Nephron (organoid): ENCODE data around the gene FKBP2.

ENCODE experiments used
- H3K27ac Mint-ChIP-seq, 3 experiments: 2 replicates each; pipeline ENCODE4 v1.8.0; 2020; ENCODE audit warnings: mixed read lengths in 3 of 3, mild to moderate bottlenecking in 2 of 3, moderate library complexity in 1 of 3
- H3K27me3 Mint-ChIP-seq: 2 replicates; pipeline ENCODE4 v1.8.0; 2021; ENCODE audit warnings: low read depth, mild to moderate bottlenecking, moderate library complexity, mixed read lengths
- H3K36me3 Mint-ChIP-seq: 2 replicates; pipeline ENCODE4 v1.8.0; 2020; ENCODE audit warnings: low read depth, mixed read lengths
- H3K4me1 Mint-ChIP-seq: 2 replicates; pipeline ENCODE4 v1.8.0; 2020; ENCODE audit warnings: mixed read lengths
- H3K4me3 Mint-ChIP-seq, 3 experiments: 2 replicates each; pipeline ENCODE4 v1.8.0; 2020; ENCODE audit warnings: mild to moderate bottlenecking in 3 of 3, mixed read lengths in 3 of 3, moderate library complexity in 2 of 3
- H3K9me3 Mint-ChIP-seq: 2 replicates; pipeline ENCODE4 v1.8.0; 2020; ENCODE audit warnings: mixed read lengths
- CTCF ChIP-seq, 3 experiments: fragments of 200-600 bp; sonication (generic); IDR thresholded peaks; one replicate each; pipeline ENCODE4 v1.5.0; 2021; ENCODE audit warnings: antibody characterized with exemption in 3 of 3; ENCODE audit not compliant: unreplicated experiment in 3 of 3

FKBP2 gene

GRCh38 chr11:64225608-64226506, 15.0 kb upstream of the FKBP2 start, which contains the start of the genes NUDT22 and TRPT1:
Gene NUDT22, plus strand, starts transcription at chr11:64226274. Its CDS starts 379 bp downstream, at chr11:64226653.
Gene TRPT1, minus strand, starts transcription at chr11:64226186. Its CDS starts 326 bp downstream, at chr11:64225860.
- Mint-ChIP-seq H3K4me3 (peak within 1 kb of the TSS; percentile 87 to 91 (median 90)), H3K36me3 (no peaks in the 10 kb centered on the region), H3K27me3 (peaks cover under 1% of the 10 kb centered on the region), H3K9me3 (no peaks in the 10 kb centered on the region), H3K27ac (peak within 1 kb of the TSS; percentile 40 to 85 (median 84)), H3K4me1 (peaks cover 28% of the 10 kb centered on the region)
- TF ChIP-seq CTCF (IDR thresholded peaks at IDR 0.05; ENCODE audit: unreplicated experiment in 3 of 3): peak in 1 of 3 experiments; percentile 3

GRCh38 chr11:64226507-64227051, 14.3 kb upstream of the FKBP2 start:
- Mint-ChIP-seq H3K4me3 (peak overlapping the region; percentile 87 to 91 (median 90)), H3K4me1 (peaks cover 32% of the 10 kb centered on the region), H3K27ac (peak overlapping the region in 1 of 3 experiments; percentile 40), H3K27me3 (peaks cover 4% of the 10 kb centered on the region), H3K9me3 (no peaks in the 10 kb centered on the region), H3K36me3 (no peaks in the 10 kb centered on the region)
- TF ChIP-seq CTCF (IDR thresholded peaks at IDR 0.05; ENCODE audit: unreplicated experiment in 3 of 3): no peak

GRCh38 chr11:64227405-64227956, 13.4 kb upstream of the FKBP2 start:
- peak overlapping the region; percentile 87 to 91 (median 90) for H3K4me3 Mint-ChIP-seq
- peaks cover 32% of the 10 kb centered on the region for H3K4me1 Mint-ChIP-seq
- peak overlapping the region; percentile 40 to 60 (median 59) for H3K27ac Mint-ChIP-seq
- H3K27me3 Mint-ChIP-seq: peaks cover 4% of the 10 kb centered on the region
- H3K9me3 Mint-ChIP-seq: no peaks in the 10 kb centered on the region
- H3K36me3 Mint-ChIP-seq: no peaks in the 10 kb centered on the region
- TF ChIP-seq CTCF (IDR thresholded peaks at IDR 0.05; ENCODE audit: unreplicated experiment in 3 of 3): no peak

- Mint-ChIP-seq H3K9me3 (no peaks in the 10 kb centered on the region), H3K27me3 (peaks cover 4% of the 10 kb centered on the region), H3K4me3 (peak overlapping the region; percentile 84 to 92 (median 89)), H3K4me1 (peaks cover 36% of the 10 kb centered on the region), H3K27ac (peak overlapping the region; percentile 51 to 89 (median 62)), H3K36me3 (no peaks in the 10 kb centered on the region)
- TF ChIP-seq CTCF (IDR thresholded peaks at IDR 0.05; ENCODE audit: unreplicated experiment in 3 of 3): no peak
Observed at GRCh38 chr11:64229090-64229743, 11.7 kb upstream of the FKBP2 start.

- no peaks in the 10 kb centered on the region for H3K36me3 Mint-ChIP-seq
- peak overlapping the region; percentile 84 to 92 (median 89) for H3K4me3 Mint-ChIP-seq
- H3K27ac Mint-ChIP-seq: peak overlapping the region; percentile 62 to 92 (median 89)
- H3K27me3 Mint-ChIP-seq: peaks cover 4% of the 10 kb centered on the region
- peaks cover 36% of the 10 kb centered on the region for H3K4me1 Mint-ChIP-seq
- no peak for TF ChIP-seq CTCF (IDR thresholded peaks at IDR 0.05; ENCODE audit: unreplicated experiment in 3 of 3)
- H3K9me3 Mint-ChIP-seq: no peaks in the 10 kb centered on the region
Observed at GRCh38 chr11:64229744-64230170, 11.1 kb upstream of the FKBP2 start.
